Central memory CD8-positive, alpha-beta T cell (primary cell): ENCODE measurements around the gene KCNQ1OT1.

Experiments used
- ATAC-seq: fragments of 150-1000 bp; cut with Tn5 transposase; replicated peaks from 2 replicates; pipeline ENCODE4 v1.10.0; 2022; ENCODE audit warnings: mild to moderate bottlenecking, moderate FRiP score, moderate number of reproducible peaks; ENCODE audit not compliant: poor library complexity, severe bottlenecking; ENCODE audit errors: extremely low read depth
- DNase-seq, 2 donors: peaks; one replicate each; pipeline ENCODE4 v3.0.0; 2021; ENCODE audit warnings: low spot score in 2 of 2
- H3K27ac Mint-ChIP-seq: one replicate; pipeline ENCODE4 v1.8.0; 2022; ENCODE audit warnings: low read depth, mild to moderate bottlenecking, moderate library complexity, mixed read lengths
- H3K27me3 Mint-ChIP-seq: one replicate; pipeline ENCODE4 v1.8.0; 2022; ENCODE audit warnings: mixed read lengths
- H3K36me3 Mint-ChIP-seq: one replicate; pipeline ENCODE4 v1.8.0; 2022; ENCODE audit warnings: mild to moderate bottlenecking, moderate library complexity, mixed read lengths; ENCODE audit not compliant: insufficient read depth
- H3K4me1 Mint-ChIP-seq: one replicate; pipeline ENCODE4 v1.8.0; 2022; ENCODE audit warnings: mixed read lengths
- H3K4me3 Mint-ChIP-seq: one replicate; pipeline ENCODE4 v1.8.0; 2022; ENCODE audit warnings: mild to moderate bottlenecking, moderate library complexity, mixed read lengths
- H3K9me3 Mint-ChIP-seq: one replicate; pipeline ENCODE4 v1.8.0; 2022; ENCODE audit warnings: mixed read lengths

The KCNQ1OT1 gene

GRCh38 chr11:2732261-2732939 is 32.6 kb upstream of the KCNQ1OT1 start:
- peaks cover 3% of the 10 kb centered on the region for H3K36me3 Mint-ChIP-seq
- H3K27ac Mint-ChIP-seq = no peak overlapping the region
- H3K9me3 Mint-ChIP-seq = no peaks in the 10 kb centered on the region
- H3K4me1 Mint-ChIP-seq = no peaks in the 10 kb centered on the region
- ATAC-seq (no peak), DNase-seq (no peak)
- no peaks in the 10 kb centered on the region for H3K27me3 Mint-ChIP-seq
- H3K4me3 Mint-ChIP-seq = no peak overlapping the region

DNA sequence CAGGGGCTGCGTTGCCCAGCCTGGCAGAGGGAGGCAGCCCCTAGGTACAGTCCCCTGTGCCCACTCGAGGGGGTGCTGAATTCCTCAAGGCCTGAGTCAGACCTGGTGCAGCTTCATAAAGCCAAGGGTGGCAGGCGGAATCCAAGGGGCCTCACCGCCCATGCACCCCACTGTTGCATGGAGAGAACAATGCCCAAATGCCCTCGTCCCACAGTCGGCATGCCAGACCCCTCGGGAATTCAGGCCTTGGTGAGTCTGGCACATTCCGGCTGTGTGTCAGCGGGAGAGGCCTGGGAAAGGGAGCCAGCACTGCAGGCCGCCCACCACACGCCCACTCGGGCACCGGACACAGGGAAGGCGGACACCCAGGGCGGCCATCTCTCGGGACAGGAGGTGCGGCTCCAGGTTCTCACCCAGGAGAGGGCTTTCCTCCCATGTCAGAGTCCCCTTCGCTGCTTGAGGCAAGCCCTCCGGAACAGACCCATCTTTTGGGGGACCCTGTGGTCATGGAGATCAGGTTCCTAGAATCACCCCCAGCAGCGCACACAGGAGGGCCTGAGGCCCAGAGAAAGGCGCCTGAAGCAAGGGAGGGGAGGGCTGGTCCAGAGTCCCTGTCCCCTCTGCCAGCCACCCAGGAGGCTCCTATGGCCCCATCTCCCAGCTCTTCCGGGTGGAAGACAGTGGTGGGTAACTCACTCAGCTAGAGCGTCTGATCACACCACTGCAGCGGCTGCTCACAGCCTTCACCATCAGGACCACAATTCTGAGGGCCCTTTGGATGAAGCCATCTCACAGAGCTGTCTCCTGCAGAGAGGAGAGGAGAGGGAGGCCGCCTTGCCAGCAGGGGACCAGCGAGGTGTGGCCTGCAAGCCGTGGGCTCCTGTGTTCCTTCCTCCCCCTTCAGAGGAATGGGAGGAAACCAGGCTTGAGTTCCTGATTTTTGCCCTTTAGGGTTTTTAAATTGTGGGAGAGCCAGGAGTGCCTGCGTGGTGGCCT is 31.6 kb upstream of the KCNQ1OT1 start:
- Mint-ChIP-seq H3K36me3 (peaks cover 3% of the 10 kb centered on the region), H3K9me3 (no peaks in the 10 kb centered on the region), H3K27ac (no peak overlapping the region), H3K4me3 (no peak overlapping the region), H3K4me1 (no peaks in the 10 kb centered on the region), H3K27me3 (no peaks in the 10 kb centered on the region)
- no peak for ATAC-seq
- DNase-seq = no peak

GRCh38 chr11:2730272-2731129 is 30.7 kb upstream of the KCNQ1OT1 start:
- no peaks in the 10 kb centered on the region for H3K27me3 Mint-ChIP-seq

GRCh38 chr11:2729841-2730240 is 30.0 kb upstream of the KCNQ1OT1 start:
- Mint-ChIP-seq H3K4me3 (no peak overlapping the region), H3K9me3 (no peaks in the 10 kb centered on the region), H3K4me1 (no peaks in the 10 kb centered on the region), H3K27ac (no peak overlapping the region), H3K27me3 (no peaks in the 10 kb centered on the region), H3K36me3 (peaks cover 3% of the 10 kb centered on the region)
- ATAC-seq (no peak), DNase-seq (no peak)

More at GRCh38 chr11:2730272-2731129, 30.7 kb upstream of the KCNQ1OT1 start:
- Mint-ChIP-seq H3K9me3 (no peaks in the 10 kb centered on the region), H3K4me3 (no peak overlapping the region), H3K36me3 (peaks cover 3% of the 10 kb centered on the region), H3K27ac (no peak overlapping the region), H3K4me1 (no peaks in the 10 kb centered on the region)
- DNase-seq (no peak), ATAC-seq (no peak)

DNA sequence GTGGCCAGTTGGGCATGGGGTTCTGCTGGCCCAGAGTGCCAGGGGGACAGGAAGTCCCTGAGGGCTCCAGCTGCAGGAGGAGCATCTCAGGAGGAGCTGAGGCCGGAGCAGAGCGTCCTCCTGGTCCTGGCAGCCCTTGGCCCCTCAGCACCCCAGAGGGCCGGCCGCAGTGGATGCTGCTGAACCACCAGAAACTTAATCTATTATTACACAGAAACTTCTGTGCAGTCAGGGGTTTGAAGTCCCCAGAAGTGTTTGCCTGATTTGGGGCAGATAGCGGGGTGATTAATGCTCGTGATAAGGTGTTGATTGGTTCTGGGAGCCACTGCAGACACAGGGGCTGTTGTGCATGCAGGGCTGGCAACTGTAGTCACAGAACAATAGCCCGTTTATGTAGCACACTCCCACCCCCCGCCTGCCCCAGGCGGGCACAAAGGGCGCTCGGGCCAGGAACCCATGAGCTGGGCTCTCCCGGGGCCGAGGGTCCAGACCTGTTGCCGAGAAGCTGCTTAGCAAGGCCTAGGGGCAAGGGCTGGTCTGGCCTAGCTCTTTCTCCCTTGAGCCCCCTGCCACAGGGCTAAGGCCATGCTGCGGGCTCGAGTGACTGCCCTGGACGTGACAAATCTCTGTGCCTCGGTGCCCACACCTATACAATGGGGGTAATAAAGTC is 29.0 kb upstream of the KCNQ1OT1 start:
- no peaks in the 10 kb centered on the region for H3K27me3 Mint-ChIP-seq
- ATAC-seq (no peak), DNase-seq (no peak)
- H3K9me3 Mint-ChIP-seq = no peaks in the 10 kb centered on the region
- H3K4me1 Mint-ChIP-seq = no peaks in the 10 kb centered on the region
- H3K27ac Mint-ChIP-seq = no peak overlapping the region
- no peak overlapping the region for H3K4me3 Mint-ChIP-seq
- peaks cover under 1% of the 10 kb centered on the region for H3K36me3 Mint-ChIP-seq

GRCh38 chr11:2728128-2728662 is 28.4 kb upstream of the KCNQ1OT1 start:
- H3K27me3 Mint-ChIP-seq = no peaks in the 10 kb centered on the region
- no peak for DNase-seq
- no peak for ATAC-seq
- no peaks in the 10 kb centered on the region for H3K4me1 Mint-ChIP-seq
- H3K4me3 Mint-ChIP-seq = no peak overlapping the region
- no peaks in the 10 kb centered on the region for H3K36me3 Mint-ChIP-seq
- H3K27ac Mint-ChIP-seq = no peak overlapping the region
- no peaks in the 10 kb centered on the region for H3K9me3 Mint-ChIP-seq

DNA sequence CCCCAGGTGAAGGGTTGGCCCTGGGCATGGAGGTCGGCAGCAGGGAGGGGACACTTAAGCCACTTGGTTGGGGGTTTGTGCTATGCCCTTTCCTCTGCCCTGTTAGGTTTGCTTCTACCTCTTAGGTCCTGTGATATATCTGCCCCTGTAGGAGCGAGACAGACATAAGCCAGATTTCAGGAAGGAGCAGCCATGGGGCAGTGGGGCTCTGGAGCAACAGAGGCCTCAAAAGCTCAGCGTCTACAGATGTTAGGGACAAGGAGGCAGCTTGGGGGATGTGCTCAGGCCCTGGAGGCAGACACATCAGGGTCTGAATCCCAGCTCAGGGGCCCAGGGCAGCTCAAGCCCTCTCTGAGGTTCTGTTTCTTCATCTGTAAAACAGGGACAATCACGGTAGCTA is 27.2 kb upstream of the KCNQ1OT1 start:
- Mint-ChIP-seq H3K4me1 (no peaks in the 10 kb centered on the region), H3K27ac (no peak overlapping the region), H3K4me3 (no peak overlapping the region), H3K9me3 (no peaks in the 10 kb centered on the region), H3K36me3 (no peaks in the 10 kb centered on the region), H3K27me3 (no peaks in the 10 kb centered on the region)
- ATAC-seq (no peak), DNase-seq (no peak)

- ATAC-seq = no peak
- H3K9me3 Mint-ChIP-seq = no peaks in the 10 kb centered on the region
Observed at GRCh38 chr11:2725368-2726300, 25.8 kb upstream of the KCNQ1OT1 start.

DNA sequence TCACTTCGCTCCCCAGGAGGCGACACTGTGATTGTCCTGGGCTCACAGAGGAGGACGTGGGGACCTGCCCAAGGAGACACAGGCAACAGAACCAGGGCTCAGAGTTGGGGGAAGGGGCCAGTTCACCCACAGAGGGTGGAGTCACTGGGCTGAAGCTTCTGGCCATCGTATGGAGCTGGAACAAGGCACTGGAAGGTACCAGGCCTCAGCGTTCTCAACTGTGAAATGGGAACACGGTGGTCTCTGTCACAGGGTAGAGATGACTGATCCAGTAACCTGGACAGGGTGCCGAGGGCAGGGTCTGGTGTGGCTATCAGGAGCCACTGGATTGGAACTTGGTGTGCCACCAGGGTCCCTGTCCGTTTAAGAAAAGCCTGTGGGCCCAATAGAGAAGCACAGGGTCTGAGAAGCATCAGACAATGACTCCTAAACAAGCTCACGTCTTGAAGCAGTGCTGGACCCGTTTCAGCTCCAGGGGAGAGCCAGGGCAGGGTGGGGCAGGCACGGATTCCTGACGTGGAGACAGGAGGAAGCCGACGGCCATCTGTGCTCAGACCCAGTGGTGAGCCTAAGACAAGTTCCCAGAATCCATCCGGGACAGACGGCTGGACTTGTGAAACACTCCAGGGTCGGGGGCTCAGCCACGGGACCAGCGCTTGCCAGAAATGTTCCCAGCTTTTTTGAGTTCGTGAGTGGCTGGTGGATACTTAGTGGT is 25.0 kb upstream of the KCNQ1OT1 start:
- Mint-ChIP-seq H3K36me3 (no peaks in the 10 kb centered on the region), H3K9me3 (no peaks in the 10 kb centered on the region), H3K4me1 (no peaks in the 10 kb centered on the region), H3K4me3 (no peak overlapping the region), H3K27me3 (no peaks in the 10 kb centered on the region), H3K27ac (no peak overlapping the region)
- DNase-seq (no peak), ATAC-seq (no peak)

More at GRCh38 chr11:2725368-2726300, 25.8 kb upstream of the KCNQ1OT1 start:
- H3K27me3 Mint-ChIP-seq = no peaks in the 10 kb centered on the region
- no peak overlapping the region for H3K27ac Mint-ChIP-seq
- DNase-seq = no peak
- H3K4me1 Mint-ChIP-seq = no peaks in the 10 kb centered on the region
- no peaks in the 10 kb centered on the region for H3K36me3 Mint-ChIP-seq
- no peak overlapping the region for H3K4me3 Mint-ChIP-seq

GRCh38 chr11:2724104-2724503 is 24.3 kb upstream of the KCNQ1OT1 start:
- ATAC-seq = no peak
- Mint-ChIP-seq H3K4me1 (no peaks in the 10 kb centered on the region), H3K36me3 (no peaks in the 10 kb centered on the region), H3K4me3 (no peak overlapping the region), H3K9me3 (no peaks in the 10 kb centered on the region), H3K27ac (no peak overlapping the region), H3K27me3 (no peaks in the 10 kb centered on the region)
- DNase-seq = no peak

GRCh38 chr11:2722955-2723354 is 23.2 kb upstream of the KCNQ1OT1 start:
- H3K4me1 Mint-ChIP-seq = no peaks in the 10 kb centered on the region
- ATAC-seq (no peak), DNase-seq (no peak)
- no peak overlapping the region for H3K4me3 Mint-ChIP-seq
- H3K36me3 Mint-ChIP-seq = no peaks in the 10 kb centered on the region
- no peak overlapping the region for H3K27ac Mint-ChIP-seq
- peaks cover 8% of the 10 kb centered on the region for H3K27me3 Mint-ChIP-seq
- H3K9me3 Mint-ChIP-seq = no peaks in the 10 kb centered on the region
